Body of pancreas (tissue), 4 donors: ENCODE measurements around the gene SORT1. TPM values are rescaled to one million over a fixed set of nuclear protein-coding genes. Genes with fewer than 3 reads are reported as not detected.

Experiments
- ATAC-seq: fragments of 150-250 bp; one replicate; pipeline ENCODE4 v1.9.1; 2016
- DNase-seq, 4 donors: peaks; one replicate each; pipeline ENCODE4 v3.0.0-alpha.2; 2019
- H3K27ac ChIP-seq, 4 donors: fragments of 200-600 bp; sonication (generic); 1 replicate in 3 of 4; 2 replicates in 1 of 4; pipeline versions ENCODE4 v1.5.1 to v1.6.1; 2016 to 2019; ENCODE audit warnings: mild to moderate bottlenecking in 1 of 4, mixed read lengths in 1 of 4, moderate library complexity in 1 of 4
- H3K27me3 ChIP-seq, 2 donors: fragments of 200-600 bp; sonication (generic); one replicate each; pipeline ENCODE4 v1.6.0; 2016; ENCODE audit warnings: mild to moderate bottlenecking in 1 of 2
- H3K36me3 ChIP-seq, 2 donors: fragments of 200-600 bp; sonication (generic); replicated peaks in 1 of 2; 2 replicates each; pipeline ENCODE4 v1.5.1; 2016; ENCODE audit warnings: low read depth in 2 of 2; ENCODE audit not compliant: insufficient read depth in 1 of 2
- H3K4me1 ChIP-seq: fragments of 200-600 bp; sonication (generic); one replicate; pipeline ENCODE4 v1.6.0; 2016
- H3K4me3 ChIP-seq, 2 donors: fragments of 200-600 bp; sonication (generic); 1 replicate in 1 of 2; 2 replicates in 1 of 2; pipeline ENCODE4 v1.5.1; 2016 to 2019
- H3K9me3 ChIP-seq, 3 donors: fragments of 200-600 bp; sonication (generic); 1 replicate in 2 of 3; 2 replicates in 1 of 3; pipeline ENCODE4 v1.5.1; 2016
- POLR2A ChIP-seq, 3 donors: fragments of 450-650 bp; IDR thresholded peaks; one replicate each; pipeline ENCODE4 v1.6.1; 2016; ENCODE audit warnings: antibody characterized with exemption in 3 of 3, mild to moderate bottlenecking in 2 of 3
- WGBS, 2 donors: methylation state at CpG; one replicate each; pipeline ENCODE4 v1.1.5; 2017; 5-methylcytosine and 5-hydroxymethylcytosine counted together
- intact Hi-C: fragments of 100-400 bp; cut with DNase I; formaldehyde crosslinking; loops from one replicate; pipeline ENCODE4 v1.15.1; 2023
- total RNA-seq, 2 donors: library from RNA; depleted of rRNA; stranded (reverse); fragments of >200 nt; gene quantifications; one replicate each; pipeline ENCODE4 v1.1.0, GENCODE V29; 2016
- TF ChIP-seq, protein P1 (sequence below), 7 experiments: fragments of 450-650 bp in 4 of 7; fragments of 200-600 bp in 3 of 7; sonication (generic) in 3 of 7; IDR thresholded peaks; one replicate each; pipeline ENCODE4 v1.5.1; 2016 to 2019; ENCODE audit warnings: antibody characterized with exemption in 7 of 7

The SORT1 gene
- total RNA-seq, 2 donors from 2014 or later, result 23.6 to 24.7 TPM

DNA sequence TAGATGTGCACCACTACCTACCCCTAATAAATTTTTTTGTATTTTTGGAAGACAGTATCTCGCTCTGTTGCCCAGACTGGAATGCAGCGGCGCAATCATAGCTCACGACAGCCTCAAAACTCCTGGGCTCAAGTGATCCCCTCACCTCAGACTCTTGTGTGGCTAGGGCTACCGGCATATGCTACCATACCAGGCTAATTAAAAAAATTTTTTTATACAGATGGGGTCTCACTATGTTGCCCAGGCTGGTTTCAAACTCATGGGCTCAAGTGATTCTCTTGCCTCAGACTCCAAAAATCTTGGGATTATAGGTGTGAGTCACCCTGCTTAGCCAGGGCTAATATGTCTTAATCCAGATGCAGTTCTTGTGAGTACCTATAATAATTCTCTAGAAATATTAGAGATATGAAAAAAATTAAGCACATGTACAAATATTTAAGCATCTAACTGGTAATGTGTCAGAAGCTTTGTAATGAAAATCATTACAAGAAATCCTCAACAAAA lies 9.5 kb downstream of the SORT1 start:
- no peaks in the 10 kb centered on the region for H3K36me3 ChIP-seq
- TF ChIP-seq POLR2A (IDR thresholded peaks at IDR 0.05), result no peak
- TF ChIP-seq, protein P1, sequence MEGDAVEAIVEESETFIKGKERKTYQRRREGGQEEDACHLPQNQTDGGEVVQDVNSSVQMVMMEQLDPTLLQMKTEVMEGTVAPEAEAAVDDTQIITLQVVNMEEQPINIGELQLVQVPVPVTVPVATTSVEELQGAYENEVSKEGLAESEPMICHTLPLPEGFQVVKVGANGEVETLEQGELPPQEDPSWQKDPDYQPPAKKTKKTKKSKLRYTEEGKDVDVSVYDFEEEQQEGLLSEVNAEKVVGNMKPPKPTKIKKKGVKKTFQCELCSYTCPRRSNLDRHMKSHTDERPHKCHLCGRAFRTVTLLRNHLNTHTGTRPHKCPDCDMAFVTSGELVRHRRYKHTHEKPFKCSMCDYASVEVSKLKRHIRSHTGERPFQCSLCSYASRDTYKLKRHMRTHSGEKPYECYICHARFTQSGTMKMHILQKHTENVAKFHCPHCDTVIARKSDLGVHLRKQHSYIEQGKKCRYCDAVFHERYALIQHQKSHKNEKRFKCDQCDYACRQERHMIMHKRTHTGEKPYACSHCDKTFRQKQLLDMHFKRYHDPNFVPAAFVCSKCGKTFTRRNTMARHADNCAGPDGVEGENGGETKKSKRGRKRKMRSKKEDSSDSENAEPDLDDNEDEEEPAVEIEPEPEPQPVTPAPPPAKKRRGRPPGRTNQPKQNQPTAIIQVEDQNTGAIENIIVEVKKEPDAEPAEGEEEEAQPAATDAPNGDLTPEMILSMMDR (IDR thresholded peaks at IDR 0.05), result no peak
- peaks cover 55% of the 10 kb centered on the region for H3K4me1 ChIP-seq
- H3K9me3 ChIP-seq, result no peaks in the 10 kb centered on the region
- ATAC-seq (no peak), DNase-seq (no peak)
- no peak overlapping the region for H3K4me3 ChIP-seq
- no peak overlapping the region for H3K27ac ChIP-seq
- H3K27me3 ChIP-seq, result no peaks in the 10 kb centered on the region
- 96 to 97% methylated on average over 5 of the region's 5 CpGs for WGBS, 2 donors
- intact Hi-C loops, result no loop called here

DNA sequence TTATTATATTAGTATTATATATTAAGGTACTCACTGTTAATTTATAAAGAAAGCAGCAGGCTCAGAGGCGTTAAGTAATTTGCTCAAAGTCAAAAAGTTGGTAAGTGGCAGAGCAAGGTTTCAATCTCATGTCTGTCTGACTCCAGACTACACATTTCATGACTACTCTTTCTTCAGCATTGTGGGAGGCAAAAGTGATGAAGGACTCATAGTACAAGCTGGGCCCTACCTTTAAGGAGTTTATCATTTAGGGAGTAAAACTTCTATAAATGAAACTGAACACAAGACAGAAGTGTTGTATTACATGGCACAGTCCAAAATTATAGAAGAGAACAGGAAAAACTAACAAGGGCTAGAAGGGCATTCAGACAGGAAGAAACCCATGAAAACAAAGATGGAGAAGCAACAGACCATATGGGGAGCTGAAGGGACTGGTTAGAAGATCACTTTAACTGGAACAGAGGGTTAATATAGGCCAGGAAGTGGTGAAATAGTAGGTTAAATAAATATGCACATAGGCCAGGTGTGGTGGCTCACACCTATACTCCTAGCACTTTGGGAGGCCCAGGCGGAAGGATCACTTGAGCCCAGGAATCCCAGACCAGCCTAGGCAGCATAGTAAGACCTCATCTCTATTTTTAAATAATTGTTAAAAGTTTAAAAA lies 11.5 kb downstream of the SORT1 start:
- TF ChIP-seq POLR2A (IDR thresholded peaks at IDR 0.05), result no peak
- TF ChIP-seq, protein P1 (IDR thresholded peaks at IDR 0.05), result no peak
- Histone ChIP-seq H3K27me3 (no peaks in the 10 kb centered on the region), H3K27ac (no peak overlapping the region), H3K4me3 (no peak overlapping the region), H3K36me3 (no peaks in the 10 kb centered on the region), H3K9me3 (no peaks in the 10 kb centered on the region), H3K4me1 (peaks cover 40% of the 10 kb centered on the region)
- 91 to 92% methylated on average over 2 of the region's 2 CpGs for WGBS, 2 donors
- ATAC-seq (no peak), DNase-seq (no peak)
- intact Hi-C loops, result no loop called here

DNA sequence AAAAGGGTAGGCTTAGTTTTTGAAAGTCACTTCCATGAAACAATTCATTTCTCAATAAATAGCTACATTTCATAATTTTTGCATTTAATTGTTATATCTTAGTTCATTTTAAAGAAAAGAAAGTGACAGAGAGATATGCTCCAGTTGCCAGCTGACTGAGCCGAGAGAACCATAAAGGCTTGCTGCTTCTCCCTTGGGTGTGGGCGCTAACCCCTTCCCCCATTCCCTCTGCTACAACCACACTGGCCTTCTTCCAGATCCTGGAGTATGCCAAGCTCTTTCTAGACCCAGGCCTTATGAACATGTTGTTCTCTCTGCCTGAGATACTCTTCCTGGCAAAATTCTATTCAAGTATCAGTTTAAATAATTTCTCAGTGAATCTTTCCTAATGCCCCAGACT lies 12.3 kb downstream of the SORT1 start:
- TF ChIP-seq, protein P1 (IDR thresholded peaks at IDR 0.05), result no peak
- TF ChIP-seq POLR2A (IDR thresholded peaks at IDR 0.05), result no peak
- intact Hi-C loops, result no loop called here
- Histone ChIP-seq H3K4me3 (no peak overlapping the region), H3K36me3 (no peaks in the 10 kb centered on the region), H3K4me1 (peaks cover 35% of the 10 kb centered on the region), H3K27ac (no peak overlapping the region), H3K9me3 (no peaks in the 10 kb centered on the region), H3K27me3 (no peaks in the 10 kb centered on the region)
- 53 to 62% methylated on average over 2 of the region's 2 CpGs for WGBS, 2 donors
- DNase-seq, result peak; percentile 47 to 66 (median 55)
- ATAC-seq, result peak; percentile 53

DNA sequence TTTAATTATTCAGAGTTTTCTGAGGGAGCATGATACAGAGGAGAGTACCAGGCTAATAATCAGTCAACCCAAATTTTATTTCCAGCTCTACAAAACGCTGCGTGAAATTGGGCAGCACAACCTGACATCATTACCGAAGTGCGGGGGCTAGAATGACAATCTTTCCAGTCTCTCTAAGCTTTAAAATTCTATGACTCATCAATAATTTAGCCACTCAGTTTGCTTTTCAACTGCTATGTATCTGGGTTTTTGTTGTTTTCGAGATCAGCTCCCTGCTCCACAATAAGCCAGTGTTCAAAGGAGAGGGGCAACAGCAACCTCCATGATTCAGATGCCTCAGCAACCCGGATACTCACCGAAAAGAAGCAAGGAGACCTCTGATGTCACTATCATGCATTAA lies 13.9 kb downstream of the SORT1 start:
- WGBS, 2 donors, result 91 to 95% methylated on average over 7 of the region's 7 CpGs
- Histone ChIP-seq H3K4me1 (peaks cover 25% of the 10 kb centered on the region), H3K27me3 (no peaks in the 10 kb centered on the region), H3K27ac (peak overlapping the region in 2 of 4 donors; percentile 26 to 43), H3K36me3 (no peaks in the 10 kb centered on the region), H3K4me3 (no peak overlapping the region), H3K9me3 (no peaks in the 10 kb centered on the region)
- ATAC-seq (no peak), DNase-seq (no peak)
- intact Hi-C loops, result no loop called here
- TF ChIP-seq POLR2A (IDR thresholded peaks at IDR 0.05), result no peak
- TF ChIP-seq, protein P1 (IDR thresholded peaks at IDR 0.05), result no peak
